ENCODE measurements around the gene PTGS1.

The PTGS1 gene

DNA sequence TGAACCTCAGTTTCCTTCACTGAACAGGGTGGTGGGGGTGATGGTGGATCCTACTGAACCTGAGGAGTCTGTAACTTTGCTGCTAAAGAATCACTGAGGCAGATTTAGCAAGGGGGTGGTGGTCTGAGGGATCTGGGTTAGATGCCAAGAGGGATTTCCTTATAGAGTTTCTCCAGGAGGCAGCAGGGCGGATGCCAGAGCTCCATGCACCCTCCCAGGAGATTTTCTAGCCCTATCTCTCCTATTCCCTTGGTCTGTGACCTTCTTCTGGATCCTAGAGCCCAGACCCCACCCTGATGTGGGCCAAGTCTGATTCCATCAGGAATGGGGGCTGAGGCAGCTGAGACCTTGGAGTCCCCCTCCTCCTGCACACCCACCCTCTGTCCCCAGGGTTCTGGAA is 6.0 kb downstream of the PTGS1 start:
- no peak for DNase-seq

DNA sequence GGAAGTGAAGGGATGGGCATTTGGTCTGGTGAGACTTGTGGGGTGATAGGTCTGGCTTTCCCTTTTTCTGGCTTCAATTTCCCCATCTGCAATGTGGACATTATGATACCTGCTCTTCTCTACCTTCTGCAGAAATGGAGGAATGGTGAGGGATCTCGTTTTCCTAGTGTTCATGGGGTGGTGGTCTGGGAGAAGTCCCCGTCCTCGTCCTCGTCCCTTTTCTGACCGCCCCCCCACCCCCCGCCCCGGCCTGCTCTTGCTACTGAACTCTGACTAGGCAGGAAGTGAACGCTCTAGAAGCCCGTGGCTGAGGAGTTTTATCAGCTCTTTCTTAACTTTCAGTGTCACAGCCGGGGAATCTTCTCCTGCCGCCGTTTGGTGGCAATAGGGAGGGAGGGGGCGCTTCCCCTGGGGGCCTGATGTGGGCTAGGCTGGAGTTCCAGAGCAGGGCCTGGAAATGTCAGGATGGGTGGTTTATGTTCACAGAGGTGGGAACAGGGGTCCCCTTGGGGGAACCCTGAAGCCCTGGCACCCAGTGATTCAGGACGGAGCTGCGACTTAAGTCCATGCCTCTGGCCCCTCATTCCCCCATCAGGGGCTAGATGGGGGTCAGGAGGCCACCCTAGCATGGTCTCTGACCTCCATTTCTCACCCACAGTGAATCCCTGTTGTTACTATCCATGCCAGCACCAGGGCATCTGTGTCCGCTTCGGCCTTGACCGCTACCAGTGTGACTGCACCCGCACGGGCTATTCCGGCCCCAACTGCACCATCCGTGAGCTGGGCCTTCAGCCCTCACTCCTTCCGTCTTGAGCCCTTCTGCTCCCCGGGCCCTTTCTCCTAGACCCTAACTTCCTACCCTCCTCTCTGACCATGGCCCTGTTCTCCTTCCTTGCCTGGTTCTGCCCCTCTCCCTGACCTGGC is 6.7 kb downstream of the PTGS1 start:
- no peak for DNase-seq

DNA sequence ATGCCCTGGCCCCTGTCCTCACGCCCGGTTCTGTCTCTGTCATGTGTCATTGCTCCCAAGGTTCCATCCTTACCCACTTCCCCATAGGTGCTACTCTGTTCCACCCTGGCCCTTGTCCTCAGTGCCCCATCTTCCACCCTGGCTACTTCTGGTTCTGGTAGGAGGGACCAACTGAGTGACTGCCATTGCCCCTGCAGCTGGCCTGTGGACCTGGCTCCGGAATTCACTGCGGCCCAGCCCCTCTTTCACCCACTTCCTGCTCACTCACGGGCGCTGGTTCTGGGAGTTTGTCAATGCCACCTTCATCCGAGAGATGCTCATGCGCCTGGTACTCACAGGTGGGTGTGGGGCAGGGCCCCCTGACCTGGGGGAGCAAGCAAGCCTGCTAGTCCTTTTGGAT is 7.4 kb downstream of the PTGS1 start:
- no peak for DNase-seq

DNA sequence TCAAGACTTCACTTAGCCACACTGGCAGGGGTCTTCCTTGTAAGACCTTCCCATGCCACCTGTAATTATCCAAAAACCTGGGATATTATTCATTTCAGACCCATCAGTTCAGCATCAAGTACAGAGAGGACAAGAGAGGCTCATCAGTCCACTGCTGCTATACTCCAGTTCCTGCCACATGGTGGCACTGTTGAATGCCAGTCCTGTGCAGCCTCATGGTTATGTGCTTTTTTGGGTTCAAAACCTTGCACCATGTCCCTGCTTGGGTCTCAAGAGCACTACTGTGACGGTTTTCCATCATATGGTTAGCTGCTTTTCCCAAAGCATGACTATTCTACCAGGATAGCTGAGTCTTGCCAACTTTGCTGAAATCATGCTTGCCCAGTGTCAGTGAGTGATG is 8.5 kb downstream of the PTGS1 start:
- no peak for DNase-seq

GRCh38 chr9:122380293-122380692 is 9.5 kb downstream of the PTGS1 start:
- DNase-seq = no peak

DNA sequence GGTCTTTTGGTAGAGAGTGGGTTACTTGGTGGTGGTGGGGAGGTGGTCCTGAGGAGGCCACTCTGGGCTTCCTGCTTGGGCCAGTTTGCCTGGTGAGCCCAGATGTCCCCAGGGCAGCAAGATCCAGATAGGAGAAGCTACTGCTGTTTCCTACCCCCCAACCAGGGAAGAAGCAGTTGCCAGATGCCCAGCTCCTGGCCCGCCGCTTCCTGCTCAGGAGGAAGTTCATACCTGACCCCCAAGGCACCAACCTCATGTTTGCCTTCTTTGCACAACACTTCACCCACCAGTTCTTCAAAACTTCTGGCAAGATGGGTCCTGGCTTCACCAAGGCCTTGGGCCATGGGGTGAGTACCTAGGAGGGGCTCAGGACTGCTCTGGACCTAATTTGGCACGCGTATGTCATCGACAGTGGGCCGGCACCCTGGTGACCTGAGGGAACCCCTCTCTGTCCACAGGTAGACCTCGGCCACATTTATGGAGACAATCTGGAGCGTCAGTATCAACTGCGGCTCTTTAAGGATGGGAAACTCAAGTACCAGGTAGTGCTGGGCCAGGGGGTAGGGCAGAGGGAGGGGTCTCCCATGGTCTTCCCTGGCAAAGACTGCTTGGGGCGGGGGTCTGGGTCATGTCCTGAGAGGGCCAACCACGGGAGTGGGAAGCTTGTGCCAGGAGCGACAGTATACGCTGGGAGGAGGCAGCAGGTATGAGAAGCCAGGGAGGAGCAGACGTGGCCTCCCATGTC is 10.6 kb downstream of the PTGS1 start:
- no peak for DNase-seq

DNA sequence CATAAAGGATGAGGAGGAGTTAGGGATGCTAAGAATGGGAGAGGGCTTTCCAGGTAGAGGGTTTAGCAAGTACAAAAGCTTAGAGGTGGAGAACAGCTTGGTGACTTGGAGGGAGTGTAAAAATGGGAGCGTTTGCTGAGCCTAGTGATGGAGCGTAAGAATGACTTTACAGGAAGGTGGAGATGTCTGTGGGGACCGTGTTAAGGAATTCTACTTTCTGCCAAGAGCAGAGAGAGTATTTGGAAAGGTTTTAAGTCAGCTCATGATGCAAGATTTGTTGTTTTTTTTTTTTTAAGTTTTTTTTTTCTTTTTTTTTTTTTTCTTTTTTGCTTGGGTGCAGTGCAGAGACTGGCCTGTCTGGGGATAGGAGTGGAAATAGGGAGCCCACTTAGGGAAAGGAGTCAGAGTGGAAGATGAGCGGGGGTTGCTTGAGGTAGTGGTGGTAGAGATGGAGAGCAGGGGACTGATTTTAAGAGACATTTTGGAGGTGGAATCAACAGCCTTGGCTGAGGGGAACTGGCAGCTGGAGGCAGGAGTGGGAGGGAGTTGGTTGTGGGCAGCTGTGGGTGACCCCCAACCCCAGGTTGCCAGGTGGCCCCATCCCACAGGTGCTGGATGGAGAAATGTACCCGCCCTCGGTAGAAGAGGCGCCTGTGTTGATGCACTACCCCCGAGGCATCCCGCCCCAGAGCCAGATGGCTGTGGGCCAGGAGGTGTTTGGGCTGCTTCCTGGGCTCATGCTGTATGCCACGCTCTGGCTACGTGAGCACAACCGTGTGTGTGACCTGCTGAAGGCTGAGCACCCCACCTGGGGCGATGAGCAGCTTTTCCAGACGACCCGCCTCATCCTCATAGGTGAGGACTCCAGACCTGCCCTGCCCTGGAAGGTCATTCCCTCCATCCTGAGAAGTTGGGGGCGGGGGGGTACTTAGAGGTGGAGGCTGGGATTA is 12.4 kb downstream of the PTGS1 start:
- DNase-seq = no peak

GRCh38 chr9:122383992-122384461 is 13.2 kb downstream of the PTGS1 start:
- no peak for DNase-seq

GRCh38 chr9:122386311-122386872 is 15.6 kb downstream of the PTGS1 start:
- DNase-seq = no peak

- no peak for DNase-seq
Measured at GRCh38 chr9:122387536-122387935, 16.7 kb downstream of the PTGS1 start.

- no peak for DNase-seq
Measured at GRCh38 chr9:122389195-122389594, 18.4 kb downstream of the PTGS1 start.

- DNase-seq = no peak
Measured at GRCh38 chr9:122389799-122390481, 19.1 kb downstream of the PTGS1 start.

DNA sequence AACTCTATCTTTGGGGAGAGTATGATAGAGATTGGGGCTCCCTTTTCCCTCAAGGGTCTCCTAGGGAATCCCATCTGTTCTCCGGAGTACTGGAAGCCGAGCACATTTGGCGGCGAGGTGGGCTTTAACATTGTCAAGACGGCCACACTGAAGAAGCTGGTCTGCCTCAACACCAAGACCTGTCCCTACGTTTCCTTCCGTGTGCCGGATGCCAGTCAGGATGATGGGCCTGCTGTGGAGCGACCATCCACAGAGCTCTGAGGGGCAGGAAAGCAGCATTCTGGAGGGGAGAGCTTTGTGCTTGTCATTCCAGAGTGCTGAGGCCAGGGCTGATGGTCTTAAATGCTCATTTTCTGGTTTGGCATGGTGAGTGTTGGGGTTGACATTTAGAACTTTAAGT is 21.5 kb downstream of the PTGS1 start:
- no peak for DNase-seq

DNA sequence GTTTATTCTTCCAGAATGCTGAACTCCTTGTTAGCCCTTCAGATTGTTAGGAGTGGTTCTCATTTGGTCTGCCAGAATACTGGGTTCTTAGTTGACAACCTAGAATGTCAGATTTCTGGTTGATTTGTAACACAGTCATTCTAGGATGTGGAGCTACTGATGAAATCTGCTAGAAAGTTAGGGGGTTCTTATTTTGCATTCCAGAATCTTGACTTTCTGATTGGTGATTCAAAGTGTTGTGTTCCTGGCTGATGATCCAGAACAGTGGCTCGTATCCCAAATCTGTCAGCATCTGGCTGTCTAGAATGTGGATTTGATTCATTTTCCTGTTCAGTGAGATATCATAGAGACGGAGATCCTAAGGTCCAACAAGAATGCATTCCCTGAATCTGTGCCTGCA is 21.9 kb downstream of the PTGS1 start:
- DNase-seq = no peak

DNA sequence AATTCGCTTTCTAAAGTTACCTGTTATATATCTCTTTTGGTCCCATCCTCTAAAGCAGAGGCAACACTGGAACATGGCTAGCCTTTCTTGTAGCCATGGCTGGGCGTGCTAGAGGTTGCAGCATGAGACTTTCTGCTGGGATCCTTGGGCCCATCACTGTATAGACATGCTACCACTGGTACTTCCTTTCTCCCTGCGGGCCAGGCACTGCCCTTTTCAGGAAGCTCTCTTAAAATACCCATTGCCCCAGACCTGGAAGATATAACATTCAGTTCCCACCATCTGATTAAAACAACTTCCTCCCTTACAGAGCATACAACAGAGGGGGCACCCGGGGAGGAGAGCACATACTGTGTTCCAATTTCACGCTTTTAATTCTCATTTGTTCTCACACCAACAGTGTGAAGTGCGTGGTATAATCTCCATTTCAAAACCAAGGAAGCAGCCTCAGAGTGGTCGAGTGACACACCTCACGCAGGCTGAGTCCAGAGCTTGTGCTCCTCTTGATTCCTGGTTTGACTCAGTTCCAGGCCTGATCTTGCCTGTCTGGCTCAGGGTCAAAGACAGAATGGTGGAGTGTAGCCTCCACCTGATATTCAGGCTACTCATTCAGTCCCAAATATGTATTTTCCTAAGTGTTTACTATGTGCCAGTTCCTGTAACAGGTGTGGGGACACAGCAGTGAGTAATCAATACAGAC is 22.6 kb downstream of the PTGS1 start:
- DNase-seq = no peak

DNA sequence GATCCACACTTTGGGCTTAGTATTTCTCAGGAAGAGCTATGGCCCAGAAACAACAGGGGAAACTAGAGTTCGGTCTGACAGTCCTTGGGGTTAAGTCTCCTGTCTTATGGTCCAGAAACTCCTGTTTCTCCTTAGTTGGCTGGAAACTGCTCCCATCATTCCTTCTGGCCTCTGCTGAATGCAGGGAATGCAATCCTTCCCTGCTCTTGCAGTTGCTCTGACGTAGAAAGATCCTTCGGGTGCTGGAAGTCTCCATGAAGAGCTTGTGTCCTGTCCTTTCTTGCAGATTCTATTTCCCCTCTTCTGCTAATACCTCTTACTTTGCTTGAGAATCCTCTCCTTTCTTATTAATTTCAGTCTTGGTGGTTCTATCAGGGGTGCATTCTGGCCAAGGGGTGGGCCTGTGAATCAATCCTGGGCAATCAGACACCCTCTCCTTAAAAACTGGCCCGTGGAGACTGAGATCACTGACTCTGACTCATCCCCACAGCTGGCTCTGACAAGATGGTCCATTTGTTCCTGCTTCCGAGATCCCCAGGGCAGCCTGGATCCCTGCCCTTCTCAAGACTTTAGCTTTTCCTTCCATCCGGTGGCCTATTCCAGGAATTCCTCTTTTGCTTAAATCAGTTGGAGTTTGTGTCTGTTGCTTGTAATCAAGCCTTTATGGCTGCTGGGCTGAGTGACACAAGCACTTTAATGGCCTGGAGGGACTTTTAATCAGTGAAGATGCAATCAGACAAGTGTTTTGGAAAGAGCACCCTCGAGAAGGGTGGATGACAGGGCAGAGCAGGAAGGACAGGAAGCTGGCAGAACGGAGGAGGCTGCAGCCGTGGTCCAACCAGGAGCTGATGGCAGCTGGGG is 23.7 kb downstream of the PTGS1 start:
- DNase-seq = no peak

GRCh38 chr9:122396614-122397148 is 25.9 kb downstream of the PTGS1 start:
- DNase-seq = no peak

DNA sequence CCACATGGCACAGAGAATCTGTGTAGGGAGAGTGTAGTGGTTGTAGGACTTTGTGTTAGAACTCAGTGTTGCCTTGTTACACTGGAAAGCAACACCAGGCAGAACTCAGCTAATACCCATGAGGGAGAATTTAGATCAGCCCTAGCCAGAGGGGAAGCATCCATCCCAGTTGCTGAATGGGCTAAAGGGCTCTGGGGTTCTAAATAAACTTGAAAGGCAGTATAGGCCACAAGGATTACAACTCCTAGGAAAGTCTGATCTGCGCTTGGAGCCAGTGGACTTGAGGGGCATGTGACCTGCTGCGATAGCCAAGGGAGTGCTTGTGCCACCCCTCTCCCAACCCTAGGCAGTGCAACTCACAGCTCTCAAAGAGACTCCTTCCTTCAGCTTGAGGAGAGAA is 26.9 kb downstream of the PTGS1 start:
- DNase-seq = no peak

- no peak for DNase-seq
Measured at GRCh38 chr9:122398371-122398924, 27.6 kb downstream of the PTGS1 start.

DNA sequence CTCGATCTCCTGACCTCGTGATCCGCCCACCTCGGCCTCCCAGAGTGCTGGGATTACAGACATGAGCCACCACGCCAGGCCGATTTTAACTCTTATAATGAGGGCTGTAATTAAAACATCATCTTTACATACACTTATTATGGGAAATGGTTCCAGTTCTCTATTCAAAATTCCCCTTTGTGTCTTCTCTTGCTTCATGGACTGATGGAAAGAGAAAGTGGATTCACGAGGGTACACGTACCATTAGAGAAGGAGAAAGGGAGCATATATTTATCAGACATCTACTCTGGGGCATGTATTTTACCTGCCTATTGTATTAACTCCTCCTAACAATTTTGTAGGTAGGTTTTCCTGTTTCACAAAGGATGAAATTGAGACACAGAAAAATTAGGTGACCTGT is 31.1 kb downstream of the PTGS1 start:
- DNase-seq = no peak

All from NCI-H1105 treated with DMSO at 0.1 percent for 48 hours (cell line).